Activated CD8-positive, alpha-beta memory T cell treated with anti-CD3 and anti-CD28 coated beads, Interleukin-2, amount 50 U/mL, for 24 hours (primary cell): ENCODE measurements around the gene PHC3.

Source experiments
- DNase-seq: peaks from one replicate; pipeline ENCODE4 v3.0.0-alpha.2; 2020; ENCODE audit errors: extremely low read depth

PHC3 gene

GRCh38 chr3:170079536-170080165 lies 101.9 kb downstream of the PHC3 start:
- no peak for DNase-seq

- DNase-seq = no peak
Observed at GRCh38 chr3:170078620-170079281, 102.8 kb downstream of the PHC3 start.

GRCh38 chr3:170077361-170077760 lies 104.2 kb downstream of the PHC3 start:
- no peak for DNase-seq

- DNase-seq = no peak
Observed at GRCh38 chr3:170076715-170077238, 104.8 kb downstream of the PHC3 start.

- DNase-seq = no peak
Observed at GRCh38 chr3:170075441-170076091, 106.0 kb downstream of the PHC3 start.

GRCh38 chr3:170064108-170064507 lies 117.4 kb downstream of the PHC3 start:
- no peak for DNase-seq

- no peak for DNase-seq
Observed at GRCh38 chr3:170063691-170064090, 117.8 kb downstream of the PHC3 start.

- no peak for DNase-seq
Observed at GRCh38 chr3:170062769-170063168, 118.8 kb downstream of the PHC3 start.

- DNase-seq = no peak
Observed at GRCh38 chr3:170062068-170062467, 119.5 kb downstream of the PHC3 start.

GRCh38 chr3:170059447-170059846 lies 122.1 kb downstream of the PHC3 start:
- DNase-seq = no peak

- no peak for DNase-seq
Observed at GRCh38 chr3:170058127-170058526, 123.4 kb downstream of the PHC3 start.

- DNase-seq = no peak
Observed at GRCh38 chr3:170057550-170057949, 124.0 kb downstream of the PHC3 start.

GRCh38 chr3:170056710-170057454 lies 124.7 kb downstream of the PHC3 start:
- no peak for DNase-seq

GRCh38 chr3:170055209-170055608 lies 126.3 kb downstream of the PHC3 start:
- no peak for DNase-seq

- DNase-seq = no peak
Observed at GRCh38 chr3:170054204-170054603, 127.3 kb downstream of the PHC3 start.

GRCh38 chr3:170052398-170052797 lies 129.1 kb downstream of the PHC3 start:
- DNase-seq = no peak

- no peak for DNase-seq
Observed at GRCh38 chr3:170050753-170051152, 130.8 kb downstream of the PHC3 start.

- no peak for DNase-seq
Observed at GRCh38 chr3:170049146-170050000, 132.2 kb downstream of the PHC3 start.

GRCh38 chr3:170047133-170047404 lies 134.5 kb downstream of the PHC3 start:
- DNase-seq = no peak

GRCh38 chr3:170046269-170047132 lies 135.0 kb downstream of the PHC3 start:
- DNase-seq = no peak
